HEK293 (cell line): ENCODE results near the gene NCOA7.

ENCODE experiments used
- CTCF ChIA-PET: fragments of 350-600 bp; formaldehyde crosslinking; extraction: SDS; loops from one replicate; lab custom pipeline; 2021; ENCODE audit warnings: antibody characterized with exemption; lab: Yijun Ruan, JAX
- POLR2A ChIA-PET: fragments of 300-600 bp; formaldehyde crosslinking; extraction: SDS; loops from one replicate; lab custom pipeline; 2020; ENCODE audit warnings: antibody characterized with exemption, inconsistent platforms; lab: Yijun Ruan, JAX
- H3K27ac ChIP-seq: fragments of 200-500 bp; sonication (Bioruptor generic); 2 replicates; pipeline ENCODE4 v1.5.1; 2014; ENCODE audit warnings: low read depth, low read length, control low read depth, inconsistent platforms; ENCODE audit errors: extremely low read depth
- H3K36me3 ChIP-seq, 2 experiments: fragments of 200-500 bp in 1 of 2; sonication (Bioruptor generic) in 1 of 2; 1 replicate in 1 of 2; 2 replicates in 1 of 2; pipeline ENCODE4 v1.5.1; 2014 to 2017; ENCODE audit warnings: inconsistent platforms in 2 of 2, low read length in 2 of 2; ENCODE audit not compliant: control insufficient read depth in 2 of 2, insufficient read depth in 1 of 2
- H3K4me1 ChIP-seq: fragments of 200-500 bp; sonication (Bioruptor generic); 2 replicates; pipeline ENCODE4 v1.5.1; 2014; ENCODE audit warnings: mild to moderate bottlenecking, low read length, inconsistent platforms; ENCODE audit not compliant: control insufficient read depth, insufficient read depth
- H3K4me3 ChIP-seq: 2 replicates; pipeline ENCODE4 v1.5.1; 2011; ENCODE audit warnings: low read depth, mild to moderate bottlenecking, control low read depth, low read length, moderate library complexity
- H3K9me3 ChIP-seq: fragments of 200-500 bp; sonication (Bioruptor generic); 2 replicates; pipeline ENCODE4 v1.5.1; 2014; ENCODE audit warnings: low read depth, low read length, inconsistent platforms; ENCODE audit not compliant: control insufficient read depth, insufficient read depth
- BCL11B ChIP-seq: fragments of 450-650 bp; formaldehyde crosslinking; IDR thresholded peaks from 2 replicates; pipeline ENCODE4 v1.5.1; 2016; ENCODE audit warnings: low read depth, missing biosample characterization, missing genetic modification characterization
- GLIS1 ChIP-seq: fragments of 450-650 bp; formaldehyde crosslinking; IDR thresholded peaks from 2 replicates; pipeline ENCODE4 v1.5.1; 2016; ENCODE audit warnings: missing biosample characterization, missing genetic modification characterization
- MYNN ChIP-seq: fragments of 450-650 bp; formaldehyde crosslinking; IDR thresholded peaks from 2 replicates; pipeline ENCODE4 v1.5.1; 2016; ENCODE audit warnings: missing biosample characterization, missing genetic modification characterization, borderline replicate concordance
- ZBTB8A ChIP-seq: fragments of 450-650 bp; formaldehyde crosslinking; IDR thresholded peaks from 2 replicates; pipeline ENCODE4 v1.5.1; 2016; ENCODE audit warnings: missing biosample characterization, missing genetic modification characterization
- ZNF121 ChIP-seq: fragments of 450-650 bp; formaldehyde crosslinking; IDR thresholded peaks from 2 replicates; pipeline ENCODE4 v1.5.1; 2016; ENCODE audit warnings: missing biosample characterization, missing genetic modification characterization
- ZNF280C ChIP-seq: fragments of 450-650 bp; formaldehyde crosslinking; IDR thresholded peaks from 2 replicates; pipeline ENCODE4 v1.5.1; 2016; ENCODE audit warnings: missing biosample characterization, missing genetic modification characterization
- ZNF311 ChIP-seq: fragments of 450-650 bp; formaldehyde crosslinking; IDR thresholded peaks from 2 replicates; pipeline ENCODE4 v1.5.1; 2017; ENCODE audit warnings: missing biosample characterization, missing genetic modification characterization, borderline replicate concordance
- ZNF335 ChIP-seq: fragments of 450-650 bp; formaldehyde crosslinking; conservative IDR thresholded peaks from 2 replicates; pipeline ENCODE4 v1.5.1; 2016; ENCODE audit warnings: missing biosample characterization, missing genetic modification characterization
- ZNF398 ChIP-seq: fragments of 450-650 bp; formaldehyde crosslinking; IDR thresholded peaks from 2 replicates; pipeline ENCODE4 v1.5.1; 2017; ENCODE audit warnings: missing biosample characterization, missing genetic modification characterization
- ZNF660 ChIP-seq: fragments of 450-650 bp; IDR thresholded peaks from 2 replicates; pipeline ENCODE4 v1.5.1; 2018; ENCODE audit warnings: missing biosample characterization, mild to moderate bottlenecking, missing genetic modification characterization
- ZNF677 ChIP-seq: fragments of 450-650 bp; IDR thresholded peaks from 2 replicates; pipeline ENCODE4 v1.5.0; 2018; ENCODE audit warnings: missing biosample characterization, mild to moderate bottlenecking, missing genetic modification characterization, moderate library complexity
- ZNF792 ChIP-seq: fragments of 450-650 bp; formaldehyde crosslinking; IDR thresholded peaks from 2 replicates; pipeline ENCODE4 v1.5.1; 2016; ENCODE audit warnings: missing biosample characterization, missing genetic modification characterization
- ZSCAN4 ChIP-seq: fragments of 450-650 bp; formaldehyde crosslinking; IDR thresholded peaks from 2 replicates; pipeline ENCODE4 v1.5.1; 2017; ENCODE audit warnings: missing biosample characterization, missing genetic modification characterization
- ZXDB ChIP-seq: fragments of 450-650 bp; formaldehyde crosslinking; IDR thresholded peaks from 2 replicates; pipeline ENCODE4 v1.5.1; 2016; ENCODE audit warnings: missing biosample characterization, missing genetic modification characterization
- TF ChIP-seq, protein P1 (sequence below): fragments of 450-650 bp; formaldehyde crosslinking; IDR thresholded peaks from 2 replicates; pipeline ENCODE4; 2016; ENCODE audit warnings: missing biosample characterization, missing genetic modification characterization
- TF ChIP-seq, protein P2 (sequence below): fragments of 450-650 bp; formaldehyde crosslinking; IDR thresholded peaks from 2 replicates; pipeline ENCODE4 v1.5.1; 2016; ENCODE audit warnings: missing biosample characterization, missing genetic modification characterization
- TF ChIP-seq, protein P3 (sequence below): fragments of 450-650 bp; formaldehyde crosslinking; IDR thresholded peaks from 2 replicates; pipeline ENCODE4 v1.5.0; 2017; ENCODE audit warnings: missing biosample characterization, missing genetic modification characterization, borderline replicate concordance

The NCOA7 gene

DNA sequence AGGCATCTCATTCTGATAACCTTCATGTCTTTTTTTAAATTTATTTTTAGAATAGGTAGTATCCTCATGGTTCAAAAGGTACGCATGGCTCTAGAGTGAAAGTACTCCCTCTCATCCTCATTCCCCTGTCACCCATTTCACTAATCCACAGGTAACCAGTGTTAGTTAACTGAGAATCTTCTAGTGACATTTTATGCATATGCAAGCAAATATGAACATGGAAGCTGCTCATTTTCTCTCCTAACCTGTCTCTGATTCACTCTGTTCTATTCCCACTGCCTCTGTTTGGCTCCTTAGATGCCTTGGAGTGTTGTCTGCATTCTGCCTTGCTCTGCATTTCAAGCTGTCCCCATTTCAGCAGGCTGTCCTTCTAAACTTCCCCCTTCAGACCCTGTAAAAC, 4.5 kb downstream of the NCOA7 start:
- H3K4me3 ChIP-seq, result no peak overlapping the region
- ChIA-PET POLR2A (interaction anchor here (0.8 kb wide), 1 partner anchor 14 kb away, joined by 3 read pairs; no protein-coding TSS in a partner anchor), CTCF (interaction anchor here (1.3 to 1.9 kb wide), 6 partner anchors 8 to 162 kb away, joined by 4 to 10 read pairs (median 6); partner anchors contain the start of gene HINT3)
- peaks cover 33% of the 10 kb centered on the region for H3K4me1 ChIP-seq
- peaks cover 0 to 3% of the 10 kb centered on the region in 2 experiments; a peak in 1 of 3 replicates for H3K36me3 ChIP-seq
- H3K27ac ChIP-seq, result no peak overlapping the region
- no peaks in the 10 kb centered on the region for H3K9me3 ChIP-seq
- TF ChIP-seq, protein P1, sequence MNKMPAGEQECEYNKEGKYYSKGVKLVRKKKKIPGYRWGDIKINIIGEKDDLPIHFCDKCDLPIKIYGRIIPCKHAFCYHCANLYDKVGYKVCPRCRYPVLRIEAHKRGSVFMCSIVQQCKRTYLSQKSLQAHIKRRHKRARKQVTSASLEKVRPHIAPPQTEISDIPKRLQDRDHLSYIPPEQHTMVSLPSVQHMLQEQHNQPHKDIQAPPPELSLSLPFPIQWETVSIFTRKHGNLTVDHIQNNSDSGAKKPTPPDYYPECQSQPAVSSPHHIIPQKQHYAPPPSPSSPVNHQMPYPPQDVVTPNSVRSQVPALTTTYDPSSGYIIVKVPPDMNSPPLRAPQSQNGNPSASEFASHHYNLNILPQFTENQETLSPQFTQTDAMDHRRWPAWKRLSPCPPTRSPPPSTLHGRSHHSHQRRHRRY, result no peak
- TF ChIP-seq GLIS1 (no peak), ZNF280C (tag by site-specific recombination) (no peak), ZNF121 (tag by site-specific recombination) (no peak), MYNN (tag by site-specific recombination) (no peak), ZNF335 (tag by site-specific recombination) (no peak), ZNF311 (no peak), ZNF792 (tag by site-specific recombination) (no peak), ZNF660 (tag by site-specific recombination) (no peak), ZBTB8A (tag by site-specific recombination) (no peak), ZXDB (no peak), BCL11B (tag by site-specific recombination) (no peak), ZNF398 (no peak), ZNF677 (tag by site-specific recombination) (no peak), ZSCAN4 (tag by site-specific recombination) (no peak)
- TF ChIP-seq, protein P2, sequence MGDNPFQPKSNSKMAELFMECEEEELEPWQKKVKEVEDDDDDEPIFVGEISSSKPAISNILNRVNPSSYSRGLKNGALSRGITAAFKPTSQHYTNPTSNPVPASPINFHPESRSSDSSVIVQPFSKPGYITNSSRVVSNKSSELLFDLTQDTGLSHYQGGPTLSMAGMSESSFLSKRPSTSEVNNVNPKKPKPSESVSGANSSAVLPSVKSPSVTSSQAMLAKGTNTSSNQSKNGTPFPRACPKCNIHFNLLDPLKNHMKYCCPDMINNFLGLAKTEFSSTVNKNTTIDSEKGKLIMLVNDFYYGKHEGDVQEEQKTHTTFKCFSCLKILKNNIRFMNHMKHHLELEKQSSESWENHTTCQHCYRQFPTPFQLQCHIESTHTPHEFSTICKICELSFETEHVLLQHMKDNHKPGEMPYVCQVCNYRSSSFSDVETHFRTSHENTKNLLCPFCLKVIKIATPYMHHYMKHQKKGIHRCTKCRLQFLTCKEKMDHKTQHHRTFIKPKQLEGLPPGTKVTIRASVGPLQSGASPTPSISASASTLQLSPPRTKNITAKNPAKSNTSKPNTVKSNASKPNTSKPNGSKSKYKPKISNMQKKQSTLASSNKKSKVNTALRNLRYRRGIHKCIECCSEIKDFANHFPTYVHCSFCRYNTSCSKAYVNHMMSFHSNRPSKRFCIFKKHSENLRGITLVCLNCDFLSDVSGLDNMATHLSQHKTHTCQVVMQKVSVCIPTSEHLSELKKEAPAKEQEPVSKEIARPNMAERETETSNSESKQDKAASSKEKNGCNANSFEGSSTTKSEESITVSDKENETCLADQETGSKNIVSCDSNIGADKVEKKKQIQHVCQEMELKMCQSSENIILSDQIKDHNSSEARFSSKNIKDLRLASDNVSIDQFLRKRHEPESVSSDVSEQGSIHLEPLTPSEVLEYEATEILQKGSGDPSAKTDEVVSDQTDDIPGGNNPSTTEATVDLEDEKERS, result no peak
- TF ChIP-seq, protein P3, sequence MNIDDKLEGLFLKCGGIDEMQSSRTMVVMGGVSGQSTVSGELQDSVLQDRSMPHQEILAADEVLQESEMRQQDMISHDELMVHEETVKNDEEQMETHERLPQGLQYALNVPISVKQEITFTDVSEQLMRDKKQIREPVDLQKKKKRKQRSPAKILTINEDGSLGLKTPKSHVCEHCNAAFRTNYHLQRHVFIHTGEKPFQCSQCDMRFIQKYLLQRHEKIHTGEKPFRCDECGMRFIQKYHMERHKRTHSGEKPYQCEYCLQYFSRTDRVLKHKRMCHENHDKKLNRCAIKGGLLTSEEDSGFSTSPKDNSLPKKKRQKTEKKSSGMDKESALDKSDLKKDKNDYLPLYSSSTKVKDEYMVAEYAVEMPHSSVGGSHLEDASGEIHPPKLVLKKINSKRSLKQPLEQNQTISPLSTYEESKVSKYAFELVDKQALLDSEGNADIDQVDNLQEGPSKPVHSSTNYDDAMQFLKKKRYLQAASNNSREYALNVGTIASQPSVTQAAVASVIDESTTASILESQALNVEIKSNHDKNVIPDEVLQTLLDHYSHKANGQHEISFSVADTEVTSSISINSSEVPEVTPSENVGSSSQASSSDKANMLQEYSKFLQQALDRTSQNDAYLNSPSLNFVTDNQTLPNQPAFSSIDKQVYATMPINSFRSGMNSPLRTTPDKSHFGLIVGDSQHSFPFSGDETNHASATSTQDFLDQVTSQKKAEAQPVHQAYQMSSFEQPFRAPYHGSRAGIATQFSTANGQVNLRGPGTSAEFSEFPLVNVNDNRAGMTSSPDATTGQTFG, result no peak
